Measurements from ENCODE around the gene MMP13.

DNA sequence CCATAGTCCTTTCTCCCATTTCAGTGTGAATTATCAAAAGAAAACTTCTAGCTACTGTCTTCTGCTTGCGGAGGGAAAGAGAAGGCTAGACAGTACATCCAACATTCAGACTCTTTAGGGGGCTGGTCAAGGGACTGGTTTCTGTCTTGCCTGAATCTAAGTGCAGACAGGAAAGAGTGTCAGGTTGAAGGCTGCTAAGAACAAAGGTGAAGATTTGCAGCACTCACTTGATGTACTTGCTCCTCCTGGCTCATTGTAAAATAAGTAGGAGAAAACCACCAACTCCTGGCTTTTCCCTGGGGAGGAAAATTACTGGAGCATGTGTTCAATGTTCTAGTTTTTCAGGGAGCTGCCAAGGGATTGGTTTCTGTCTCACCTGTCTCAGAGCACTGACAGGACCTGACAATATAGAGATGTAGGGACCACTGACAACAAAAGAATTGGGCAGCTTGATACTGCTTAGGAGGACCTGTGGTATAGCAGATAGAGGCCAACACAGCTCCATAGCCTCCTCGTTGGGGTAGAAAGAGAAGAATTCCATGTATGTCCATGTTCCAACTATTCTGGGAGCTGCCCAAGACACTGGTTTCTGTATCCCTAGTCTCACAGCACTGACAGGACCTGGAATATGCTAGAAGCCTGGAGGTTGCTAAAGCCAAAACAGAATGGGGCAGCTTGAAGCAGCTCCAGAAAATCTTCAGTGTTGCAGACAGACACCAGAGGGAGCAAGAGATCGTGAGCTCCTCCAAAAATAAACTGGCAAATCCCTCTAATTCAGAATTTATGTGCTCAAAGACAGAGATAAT lies 41.1 kb downstream of the MMP13 start:
- TF ChIP-seq POLR2A (IDR thresholded peaks at IDR 0.05; ENCODE audit: insufficient read depth in 1 of 2, low read depth in 2 of 2, low read length in 2 of 2) (no peak), TRIM24 (CRISPR knock-in tag; IDR thresholded peaks at IDR 0.05) (no peak), ZFY (CRISPR knock-in tag; IDR thresholded peaks at IDR 0.05) (no peak), SOX5 (CRISPR knock-in tag; IDR thresholded peaks at IDR 0.05; ENCODE audit: borderline replicate concordance) (no peak), STAG1 (CRISPR knock-in tag; IDR thresholded peaks at IDR 0.05) (no peak), ZNF547 (CRISPR knock-in tag; IDR thresholded peaks at IDR 0.05) (no peak), ZNF274 (CRISPR knock-in tag; IDR thresholded peaks at IDR 0.05) (no peak), MAFF (IDR thresholded peaks at IDR 0.05; ENCODE audit: low read depth, low read length) (no peak)
- TF ChIP-seq, protein P1, sequence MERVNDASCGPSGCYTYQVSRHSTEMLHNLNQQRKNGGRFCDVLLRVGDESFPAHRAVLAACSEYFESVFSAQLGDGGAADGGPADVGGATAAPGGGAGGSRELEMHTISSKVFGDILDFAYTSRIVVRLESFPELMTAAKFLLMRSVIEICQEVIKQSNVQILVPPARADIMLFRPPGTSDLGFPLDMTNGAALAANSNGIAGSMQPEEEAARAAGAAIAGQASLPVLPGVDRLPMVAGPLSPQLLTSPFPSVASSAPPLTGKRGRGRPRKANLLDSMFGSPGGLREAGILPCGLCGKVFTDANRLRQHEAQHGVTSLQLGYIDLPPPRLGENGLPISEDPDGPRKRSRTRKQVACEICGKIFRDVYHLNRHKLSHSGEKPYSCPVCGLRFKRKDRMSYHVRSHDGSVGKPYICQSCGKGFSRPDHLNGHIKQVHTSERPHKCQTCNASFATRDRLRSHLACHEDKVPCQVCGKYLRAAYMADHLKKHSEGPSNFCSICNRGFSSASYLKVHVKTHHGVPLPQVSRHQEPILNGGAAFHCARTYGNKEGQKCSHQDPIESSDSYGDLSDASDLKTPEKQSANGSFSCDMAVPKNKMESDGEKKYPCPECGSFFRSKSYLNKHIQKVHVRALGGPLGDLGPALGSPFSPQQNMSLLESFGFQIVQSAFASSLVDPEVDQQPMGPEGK (CRISPR knock-in tag; IDR thresholded peaks at IDR 0.05): no peak
- TF ChIP-seq, protein P2, sequence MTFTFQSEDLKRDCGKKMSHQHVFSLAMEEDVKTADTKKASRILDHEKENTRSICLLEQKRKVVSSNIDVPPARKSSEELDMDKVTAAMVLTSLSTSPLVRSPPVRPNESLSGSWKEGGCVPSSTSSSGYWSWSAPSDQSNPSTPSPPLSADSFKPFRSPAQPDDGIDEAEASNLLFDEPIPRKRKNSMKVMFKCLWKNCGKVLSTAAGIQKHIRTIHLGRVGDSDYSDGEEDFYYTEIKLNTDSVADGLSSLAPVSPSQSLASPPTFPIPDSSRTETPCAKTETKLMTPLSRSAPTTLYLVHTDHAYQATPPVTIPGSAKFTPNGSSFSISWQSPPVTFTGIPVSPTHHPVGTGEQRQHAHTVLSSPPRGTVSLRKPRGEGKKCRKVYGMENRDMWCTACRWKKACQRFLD (CRISPR knock-in tag; IDR thresholded peaks at IDR 0.05; ENCODE audit: borderline replicate concordance): no peak
- TF ChIP-seq, protein P3, sequence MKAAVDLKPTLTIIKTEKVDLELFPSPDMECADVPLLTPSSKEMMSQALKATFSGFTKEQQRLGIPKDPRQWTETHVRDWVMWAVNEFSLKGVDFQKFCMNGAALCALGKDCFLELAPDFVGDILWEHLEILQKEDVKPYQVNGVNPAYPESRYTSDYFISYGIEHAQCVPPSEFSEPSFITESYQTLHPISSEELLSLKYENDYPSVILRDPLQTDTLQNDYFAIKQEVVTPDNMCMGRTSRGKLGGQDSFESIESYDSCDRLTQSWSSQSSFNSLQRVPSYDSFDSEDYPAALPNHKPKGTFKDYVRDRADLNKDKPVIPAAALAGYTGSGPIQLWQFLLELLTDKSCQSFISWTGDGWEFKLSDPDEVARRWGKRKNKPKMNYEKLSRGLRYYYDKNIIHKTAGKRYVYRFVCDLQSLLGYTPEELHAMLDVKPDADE (CRISPR knock-in tag; IDR thresholded peaks at IDR 0.05): no peak
- TF ChIP-seq, protein P4, sequence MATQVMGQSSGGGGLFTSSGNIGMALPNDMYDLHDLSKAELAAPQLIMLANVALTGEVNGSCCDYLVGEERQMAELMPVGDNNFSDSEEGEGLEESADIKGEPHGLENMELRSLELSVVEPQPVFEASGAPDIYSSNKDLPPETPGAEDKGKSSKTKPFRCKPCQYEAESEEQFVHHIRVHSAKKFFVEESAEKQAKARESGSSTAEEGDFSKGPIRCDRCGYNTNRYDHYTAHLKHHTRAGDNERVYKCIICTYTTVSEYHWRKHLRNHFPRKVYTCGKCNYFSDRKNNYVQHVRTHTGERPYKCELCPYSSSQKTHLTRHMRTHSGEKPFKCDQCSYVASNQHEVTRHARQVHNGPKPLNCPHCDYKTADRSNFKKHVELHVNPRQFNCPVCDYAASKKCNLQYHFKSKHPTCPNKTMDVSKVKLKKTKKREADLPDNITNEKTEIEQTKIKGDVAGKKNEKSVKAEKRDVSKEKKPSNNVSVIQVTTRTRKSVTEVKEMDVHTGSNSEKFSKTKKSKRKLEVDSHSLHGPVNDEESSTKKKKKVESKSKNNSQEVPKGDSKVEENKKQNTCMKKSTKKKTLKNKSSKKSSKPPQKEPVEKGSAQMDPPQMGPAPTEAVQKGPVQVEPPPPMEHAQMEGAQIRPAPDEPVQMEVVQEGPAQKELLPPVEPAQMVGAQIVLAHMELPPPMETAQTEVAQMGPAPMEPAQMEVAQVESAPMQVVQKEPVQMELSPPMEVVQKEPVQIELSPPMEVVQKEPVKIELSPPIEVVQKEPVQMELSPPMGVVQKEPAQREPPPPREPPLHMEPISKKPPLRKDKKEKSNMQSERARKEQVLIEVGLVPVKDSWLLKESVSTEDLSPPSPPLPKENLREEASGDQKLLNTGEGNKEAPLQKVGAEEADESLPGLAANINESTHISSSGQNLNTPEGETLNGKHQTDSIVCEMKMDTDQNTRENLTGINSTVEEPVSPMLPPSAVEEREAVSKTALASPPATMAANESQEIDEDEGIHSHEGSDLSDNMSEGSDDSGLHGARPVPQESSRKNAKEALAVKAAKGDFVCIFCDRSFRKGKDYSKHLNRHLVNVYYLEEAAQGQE (IDR thresholded peaks at IDR 0.05; ENCODE audit: borderline replicate concordance in 1 of 2, low read depth in 1 of 2, low read length in 2 of 2): no peak
